HEK293 (cell line): ENCODE measurements around the gene UBQLN1.
A peak's percentile ranks its signal among the peaks of the same experiment; 100 is the strongest.

Experiments
- EGR2 ChIP-seq: fragments of 450-650 bp; formaldehyde crosslinking; IDR thresholded peaks from 2 replicates; pipeline ENCODE4 v1.5.1; 2016; ENCODE audit warnings: low read depth, missing biosample characterization, missing genetic modification characterization
- HOXA7 ChIP-seq: sonication (generic); formaldehyde crosslinking; IDR thresholded peaks from 2 replicates; pipeline ENCODE4 v1.8.1; 2022; ENCODE audit warnings: missing genetic modification reagents, borderline replicate concordance
- IKZF3 ChIP-seq: fragments of 450-650 bp; IDR thresholded peaks from 2 replicates; pipeline ENCODE4 v1.5.0; 2018; ENCODE audit warnings: missing biosample characterization, mild to moderate bottlenecking, missing genetic modification characterization, moderate library complexity
- KLF16 ChIP-seq: fragments of 450-650 bp; formaldehyde crosslinking; IDR thresholded peaks from 2 replicates; pipeline ENCODE4 v1.5.1; 2017; ENCODE audit warnings: missing biosample characterization, missing genetic modification characterization
- KLF9 ChIP-seq: fragments of 450-650 bp; formaldehyde crosslinking; IDR thresholded peaks from 2 replicates; pipeline ENCODE4 v1.5.1; 2016; ENCODE audit warnings: missing biosample characterization, missing genetic modification characterization, low read depth
- MZF1 ChIP-seq: fragments of 450-650 bp; formaldehyde crosslinking; IDR thresholded peaks from 2 replicates; pipeline ENCODE4 v1.5.1; 2017; ENCODE audit warnings: missing biosample characterization, missing genetic modification characterization, borderline replicate concordance
- PRDM1 ChIP-seq: fragments of 450-650 bp; formaldehyde crosslinking; IDR thresholded peaks from 2 replicates; pipeline ENCODE4; 2016; ENCODE audit warnings: missing biosample characterization, missing genetic modification characterization
- REPIN1 ChIP-seq: fragments of 450-650 bp; formaldehyde crosslinking; IDR thresholded peaks from 2 replicates; pipeline ENCODE4 v1.5.1; 2017; ENCODE audit warnings: missing biosample characterization, missing genetic modification characterization, low read depth
- SP2 ChIP-seq: fragments of 450-650 bp; formaldehyde crosslinking; IDR thresholded peaks from 2 replicates; pipeline ENCODE4 v1.5.1; 2016; ENCODE audit warnings: missing biosample characterization, missing genetic modification characterization
- SP7 ChIP-seq: fragments of 450-650 bp; formaldehyde crosslinking; IDR thresholded peaks from 2 replicates; pipeline ENCODE4 v1.5.1; 2016; ENCODE audit warnings: missing biosample characterization, missing genetic modification characterization
- YY1 ChIP-seq: fragments of 450-650 bp; formaldehyde crosslinking; IDR thresholded peaks from 2 replicates; pipeline ENCODE4 v1.5.1; 2018; ENCODE audit warnings: missing biosample characterization, missing genetic modification characterization
- YY2 ChIP-seq: fragments of 450-650 bp; formaldehyde crosslinking; IDR thresholded peaks from 2 replicates; pipeline ENCODE4 v1.5.1; 2016; ENCODE audit warnings: missing biosample characterization, missing genetic modification characterization
- ZBTB20 ChIP-seq: fragments of 450-650 bp; formaldehyde crosslinking; IDR thresholded peaks from 2 replicates; pipeline ENCODE4 v1.5.1; 2016; ENCODE audit warnings: missing biosample characterization, missing genetic modification characterization
- ZBTB21 ChIP-seq: fragments of 450-650 bp; formaldehyde crosslinking; IDR thresholded peaks from 2 replicates; pipeline ENCODE4 v1.5.1; 2017; ENCODE audit warnings: missing biosample characterization, missing genetic modification characterization
- ZFHX2 ChIP-seq: fragments of 450-650 bp; formaldehyde crosslinking; conservative IDR thresholded peaks from 2 replicates; pipeline ENCODE4 v1.5.1; 2016; ENCODE audit warnings: missing biosample characterization, missing genetic modification characterization
- ZIC2 ChIP-seq: fragments of 450-650 bp; formaldehyde crosslinking; IDR thresholded peaks from 2 replicates; pipeline ENCODE4 v1.5.1; 2016; ENCODE audit warnings: missing biosample characterization, missing genetic modification characterization
- ZNF174 ChIP-seq: fragments of 450-650 bp; formaldehyde crosslinking; IDR thresholded peaks from 2 replicates; pipeline ENCODE4 v1.5.0; 2017; ENCODE audit warnings: missing biosample characterization, mild to moderate bottlenecking, missing genetic modification characterization
- ZNF335 ChIP-seq: fragments of 450-650 bp; formaldehyde crosslinking; conservative IDR thresholded peaks from 2 replicates; pipeline ENCODE4 v1.5.1; 2016; ENCODE audit warnings: missing biosample characterization, missing genetic modification characterization
- ZNF341 ChIP-seq: fragments of 450-650 bp; formaldehyde crosslinking; IDR thresholded peaks from 2 replicates; pipeline ENCODE4; 2016; ENCODE audit warnings: low read depth, missing biosample characterization, missing genetic modification characterization
- ZNF600 ChIP-seq: fragments of 450-650 bp; formaldehyde crosslinking; IDR thresholded peaks from 2 replicates; pipeline ENCODE4 v1.5.1; 2016; ENCODE audit warnings: missing biosample characterization, missing genetic modification characterization
- ZNF660 ChIP-seq: fragments of 450-650 bp; IDR thresholded peaks from 2 replicates; pipeline ENCODE4 v1.5.1; 2018; ENCODE audit warnings: missing biosample characterization, mild to moderate bottlenecking, missing genetic modification characterization
- ZNF777 ChIP-seq: fragments of 450-650 bp; formaldehyde crosslinking; IDR thresholded peaks from 2 replicates; pipeline ENCODE4 v1.5.1; 2017; ENCODE audit warnings: missing biosample characterization, missing genetic modification characterization, borderline replicate concordance
- ZXDB ChIP-seq: fragments of 450-650 bp; formaldehyde crosslinking; IDR thresholded peaks from 2 replicates; pipeline ENCODE4 v1.5.1; 2016; ENCODE audit warnings: missing biosample characterization, missing genetic modification characterization
- TF ChIP-seq, protein P1 (sequence below): sonication (generic); formaldehyde crosslinking; IDR thresholded peaks from 2 replicates; pipeline ENCODE4 v1.8.1; 2022; ENCODE audit warnings: mild to moderate bottlenecking, moderate library complexity, missing genetic modification reagents
- TF ChIP-seq, protein P2 (sequence below): fragments of 450-650 bp; formaldehyde crosslinking; optimal IDR thresholded peaks from 2 replicates; pipeline ENCODE3; 2016; ENCODE audit warnings: missing biosample characterization, mild to moderate bottlenecking, missing genetic modification characterization
- TF ChIP-seq, protein P3 (sequence below): fragments of 450-650 bp; formaldehyde crosslinking; IDR thresholded peaks from 2 replicates; pipeline ENCODE4 v1.5.1; 2016; ENCODE audit warnings: missing biosample characterization, missing genetic modification characterization
- TF ChIP-seq, protein P4 (sequence below): fragments of 450-650 bp; formaldehyde crosslinking; IDR thresholded peaks from 2 replicates; pipeline ENCODE4 v1.5.1; 2017; ENCODE audit warnings: missing biosample characterization, mild to moderate bottlenecking, missing genetic modification characterization, moderate library complexity
- TF ChIP-seq, protein P5 (sequence below): fragments of 450-650 bp; formaldehyde crosslinking; IDR thresholded peaks from 2 replicates; pipeline ENCODE4 v1.5.1; 2016; ENCODE audit warnings: missing biosample characterization, missing genetic modification characterization
- TF ChIP-seq, protein P6 (sequence below): fragments of 450-650 bp; formaldehyde crosslinking; IDR thresholded peaks from 2 replicates; pipeline ENCODE4 v1.5.1; 2016; ENCODE audit warnings: missing biosample characterization, missing genetic modification characterization
- TF ChIP-seq, protein P7 (sequence below): fragments of 450-650 bp; formaldehyde crosslinking; IDR thresholded peaks from 2 replicates; pipeline ENCODE4 v1.5.1; 2017; ENCODE audit warnings: missing biosample characterization, missing genetic modification characterization

Gene UBQLN1

DNA sequence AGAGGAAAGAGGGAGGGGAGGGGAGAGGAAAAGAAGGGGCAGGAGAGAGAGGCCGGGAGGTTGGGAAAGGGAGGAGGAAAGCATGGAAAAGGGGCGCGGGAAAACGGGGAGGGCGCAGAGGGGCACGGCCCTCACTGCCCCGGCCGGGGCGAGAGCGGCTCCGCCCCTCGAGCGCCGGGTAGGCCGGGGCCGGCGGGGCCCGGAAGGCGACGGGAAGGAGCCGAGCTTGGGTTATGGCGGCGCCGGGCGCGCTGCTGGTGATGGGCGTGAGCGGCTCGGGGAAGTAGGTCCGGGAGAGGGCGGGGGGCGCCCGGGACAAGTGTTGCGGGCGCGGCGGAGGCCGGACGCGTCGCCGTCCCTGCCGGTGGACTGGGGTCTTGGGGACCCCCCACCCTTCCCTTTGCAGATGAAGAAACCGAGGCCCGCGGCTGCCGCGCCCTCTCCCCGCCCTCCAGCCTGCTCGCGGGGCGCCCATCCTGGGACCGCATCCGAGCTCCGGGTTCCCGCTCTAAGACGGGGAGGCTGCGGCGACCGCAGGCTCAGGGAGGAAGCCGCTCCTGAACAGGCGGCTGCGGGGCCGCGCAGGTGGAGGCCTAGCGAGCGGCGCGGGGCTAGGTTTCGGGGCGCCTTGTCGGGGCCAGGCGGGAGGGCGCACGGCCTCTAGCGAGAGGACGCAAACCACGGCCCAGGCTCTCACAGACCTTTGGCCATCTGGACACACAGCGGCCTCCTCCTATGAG, 84.6 kb downstream of the UBQLN1 start, which contains the start of gene IDNK (continued):
- TF ChIP-seq, protein P1, sequence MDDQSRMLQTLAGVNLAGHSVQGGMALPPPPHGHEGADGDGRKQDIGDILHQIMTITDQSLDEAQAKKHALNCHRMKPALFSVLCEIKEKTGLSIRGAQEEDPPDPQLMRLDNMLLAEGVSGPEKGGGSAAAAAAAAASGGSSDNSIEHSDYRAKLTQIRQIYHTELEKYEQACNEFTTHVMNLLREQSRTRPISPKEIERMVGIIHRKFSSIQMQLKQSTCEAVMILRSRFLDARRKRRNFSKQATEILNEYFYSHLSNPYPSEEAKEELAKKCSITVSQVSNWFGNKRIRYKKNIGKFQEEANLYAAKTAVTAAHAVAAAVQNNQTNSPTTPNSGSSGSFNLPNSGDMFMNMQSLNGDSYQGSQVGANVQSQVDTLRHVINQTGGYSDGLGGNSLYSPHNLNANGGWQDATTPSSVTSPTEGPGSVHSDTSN (CRISPR knock-in tag) = 0 out of 2 replicates have a peak, but pooled peaks have one; percentile 40
- peak; percentile 56 for TF ChIP-seq ZXDB (tag by site-specific recombination)
- TF ChIP-seq PRDM1 (tag by site-specific recombination) = peak; percentile 91
- TF ChIP-seq, protein P2, sequence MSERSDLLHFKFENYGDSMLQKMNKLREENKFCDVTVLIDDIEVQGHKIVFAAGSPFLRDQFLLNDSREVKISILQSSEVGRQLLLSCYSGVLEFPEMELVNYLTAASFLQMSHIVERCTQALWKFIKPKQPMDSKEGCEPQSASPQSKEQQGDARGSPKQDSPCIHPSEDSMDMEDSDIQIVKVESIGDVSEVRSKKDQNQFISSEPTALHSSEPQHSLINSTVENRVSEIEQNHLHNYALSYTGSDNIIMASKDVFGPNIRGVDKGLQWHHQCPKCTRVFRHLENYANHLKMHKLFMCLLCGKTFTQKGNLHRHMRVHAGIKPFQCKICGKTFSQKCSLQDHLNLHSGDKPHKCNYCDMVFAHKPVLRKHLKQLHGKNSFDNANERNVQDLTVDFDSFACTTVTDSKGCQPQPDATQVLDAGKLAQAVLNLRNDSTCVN (tag by site-specific recombination) = peak; percentile 83
- no peak for TF ChIP-seq EGR2 (tag by site-specific recombination)
- TF ChIP-seq, protein P3, sequence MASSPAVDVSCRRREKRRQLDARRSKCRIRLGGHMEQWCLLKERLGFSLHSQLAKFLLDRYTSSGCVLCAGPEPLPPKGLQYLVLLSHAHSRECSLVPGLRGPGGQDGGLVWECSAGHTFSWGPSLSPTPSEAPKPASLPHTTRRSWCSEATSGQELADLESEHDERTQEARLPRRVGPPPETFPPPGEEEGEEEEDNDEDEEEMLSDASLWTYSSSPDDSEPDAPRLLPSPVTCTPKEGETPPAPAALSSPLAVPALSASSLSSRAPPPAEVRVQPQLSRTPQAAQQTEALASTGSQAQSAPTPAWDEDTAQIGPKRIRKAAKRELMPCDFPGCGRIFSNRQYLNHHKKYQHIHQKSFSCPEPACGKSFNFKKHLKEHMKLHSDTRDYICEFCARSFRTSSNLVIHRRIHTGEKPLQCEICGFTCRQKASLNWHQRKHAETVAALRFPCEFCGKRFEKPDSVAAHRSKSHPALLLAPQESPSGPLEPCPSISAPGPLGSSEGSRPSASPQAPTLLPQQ (tag by site-specific recombination) = peak; percentile 58; the same call in 1 of the 2 replicates
- TF ChIP-seq ZNF660 = 0 out of 2 replicates have a peak, but pooled peaks have one; percentile 33
- no peak for TF ChIP-seq ZFHX2
- peak; percentile 51; the same call in 1 of the 2 replicates for TF ChIP-seq YY1 (tag by site-specific recombination)
- TF ChIP-seq, protein P4, sequence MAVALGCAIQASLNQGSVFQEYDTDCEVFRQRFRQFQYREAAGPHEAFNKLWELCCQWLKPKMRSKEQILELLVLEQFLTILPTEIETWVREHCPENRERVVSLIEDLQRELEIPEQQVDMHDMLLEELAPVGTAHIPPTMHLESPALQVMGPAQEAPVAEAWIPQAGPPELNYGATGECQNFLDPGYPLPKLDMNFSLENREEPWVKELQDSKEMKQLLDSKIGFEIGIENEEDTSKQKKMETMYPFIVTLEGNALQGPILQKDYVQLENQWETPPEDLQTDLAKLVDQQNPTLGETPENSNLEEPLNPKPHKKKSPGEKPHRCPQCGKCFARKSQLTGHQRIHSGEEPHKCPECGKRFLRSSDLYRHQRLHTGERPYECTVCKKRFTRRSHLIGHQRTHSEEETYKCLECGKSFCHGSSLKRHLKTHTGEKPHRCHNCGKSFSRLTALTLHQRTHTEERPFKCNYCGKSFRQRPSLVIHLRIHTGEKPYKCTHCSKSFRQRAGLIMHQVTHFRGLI (tag by site-specific recombination) = 0 out of 2 replicates have a peak, but pooled peaks have one; percentile 55
- TF ChIP-seq, protein P5, sequence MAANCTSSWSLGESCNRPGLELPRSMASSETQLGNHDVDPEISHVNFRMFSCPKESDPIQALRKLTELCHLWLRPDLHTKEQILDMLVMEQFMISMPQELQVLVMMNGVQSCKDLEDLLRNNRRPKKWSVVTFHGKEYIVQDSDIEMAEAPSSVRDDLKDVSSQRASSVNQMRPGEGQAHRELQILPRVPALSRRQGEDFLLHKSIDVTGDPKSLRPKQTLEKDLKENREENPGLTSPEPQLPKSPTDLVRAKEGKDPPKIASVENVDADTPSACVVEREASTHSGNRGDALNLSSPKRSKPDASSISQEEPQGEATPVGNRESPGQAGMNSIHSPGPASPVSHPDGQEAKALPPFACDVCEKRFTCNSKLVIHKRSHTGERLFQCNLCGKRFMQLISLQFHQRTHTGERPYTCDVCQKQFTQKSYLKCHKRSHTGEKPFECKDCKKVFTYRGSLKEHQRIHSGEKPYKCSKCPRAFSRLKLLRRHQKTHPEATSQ (tag by site-specific recombination) = no peak
- TF ChIP-seq, protein P6, sequence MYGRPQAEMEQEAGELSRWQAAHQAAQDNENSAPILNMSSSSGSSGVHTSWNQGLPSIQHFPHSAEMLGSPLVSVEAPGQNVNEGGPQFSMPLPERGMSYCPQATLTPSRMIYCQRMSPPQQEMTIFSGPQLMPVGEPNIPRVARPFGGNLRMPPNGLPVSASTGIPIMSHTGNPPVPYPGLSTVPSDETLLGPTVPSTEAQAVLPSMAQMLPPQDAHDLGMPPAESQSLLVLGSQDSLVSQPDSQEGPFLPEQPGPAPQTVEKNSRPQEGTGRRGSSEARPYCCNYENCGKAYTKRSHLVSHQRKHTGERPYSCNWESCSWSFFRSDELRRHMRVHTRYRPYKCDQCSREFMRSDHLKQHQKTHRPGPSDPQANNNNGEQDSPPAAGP (tag by site-specific recombination) = 0 out of 2 replicates have a peak, but pooled peaks have one; percentile 25
- peak; percentile 29; the same call in 1 of the 2 replicates for TF ChIP-seq ZNF335
- peak; percentile 51; the same call in 1 of the 2 replicates for TF ChIP-seq KLF16 (tag by site-specific recombination)
- TF ChIP-seq ZNF600 (tag by site-specific recombination) = peak; percentile 33; the same call in 1 of the 2 replicates
- peak; percentile 78 for TF ChIP-seq ZBTB20 (tag by site-specific recombination)
- TF ChIP-seq IKZF3 (tag by site-specific recombination) = peak; percentile 94
- TF ChIP-seq SP2 = peak; percentile 88
- TF ChIP-seq KLF9 (tag by site-specific recombination) = peak; percentile 69
- TF ChIP-seq SP7 (tag by site-specific recombination) = peak; percentile 30; the same call in 1 of the 2 replicates
- TF ChIP-seq MZF1 (tag by site-specific recombination) = no peak
- no peak for TF ChIP-seq ZNF174
- no peak for TF ChIP-seq ZIC2 (tag by site-specific recombination)
- TF ChIP-seq REPIN1 (tag by site-specific recombination) = no peak
- TF ChIP-seq ZNF341 (tag by site-specific recombination) = peak; percentile 55; the same call in 1 of the 2 replicates
- TF ChIP-seq ZBTB21 = no peak
- TF ChIP-seq HOXA7 = no peak
- peak; percentile 38; the same call in 1 of the 2 replicates for TF ChIP-seq YY2
- TF ChIP-seq, protein P7, sequence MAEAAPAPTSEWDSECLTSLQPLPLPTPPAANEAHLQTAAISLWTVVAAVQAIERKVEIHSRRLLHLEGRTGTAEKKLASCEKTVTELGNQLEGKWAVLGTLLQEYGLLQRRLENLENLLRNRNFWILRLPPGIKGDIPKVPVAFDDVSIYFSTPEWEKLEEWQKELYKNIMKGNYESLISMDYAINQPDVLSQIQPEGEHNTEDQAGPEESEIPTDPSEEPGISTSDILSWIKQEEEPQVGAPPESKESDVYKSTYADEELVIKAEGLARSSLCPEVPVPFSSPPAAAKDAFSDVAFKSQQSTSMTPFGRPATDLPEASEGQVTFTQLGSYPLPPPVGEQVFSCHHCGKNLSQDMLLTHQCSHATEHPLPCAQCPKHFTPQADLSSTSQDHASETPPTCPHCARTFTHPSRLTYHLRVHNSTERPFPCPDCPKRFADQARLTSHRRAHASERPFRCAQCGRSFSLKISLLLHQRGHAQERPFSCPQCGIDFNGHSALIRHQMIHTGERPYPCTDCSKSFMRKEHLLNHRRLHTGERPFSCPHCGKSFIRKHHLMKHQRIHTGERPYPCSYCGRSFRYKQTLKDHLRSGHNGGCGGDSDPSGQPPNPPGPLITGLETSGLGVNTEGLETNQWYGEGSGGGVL (tag by site-specific recombination) = peak; percentile 97
- TF ChIP-seq ZNF777 (tag by site-specific recombination) = 0 out of 2 replicates have a peak, but pooled peaks have one; percentile 24
